Heart left ventricle (tissue), 16 donors: ENCODE results near the gene ADARB1. TPM values are rescaled to one million over a fixed set of nuclear protein-coding genes. Genes with fewer than 3 reads are reported as not detected.

Source experiments
- ATAC-seq, 4 donors: fragments of 200-7000 bp; cut with Tn5 transposase; one replicate each; pipeline ENCODE4 v1.9.1; 2020 to 2022; ENCODE audit warnings: moderate library complexity in 4 of 4, mild to moderate bottlenecking in 3 of 4, moderate number of reproducible peaks in 1 of 4
- DNase-seq, 5 donors: peaks; one replicate each; pipeline ENCODE4 v3.0.0-alpha.2; 2020
- H3K27ac ChIP-seq, 12 donors: fragments of 200-600 bp; sonication (generic) in 4 of 12; one replicate each; pipeline versions ENCODE4 v1.5.0 to v1.8.0; 2016 to 2022; ENCODE audit warnings: mild to moderate bottlenecking in 2 of 12
- H3K27me3 ChIP-seq, 9 donors: fragments of 200-600 bp; sonication (generic) in 2 of 9; one replicate each; pipeline versions ENCODE4 v1.5.1 to v1.8.0; 2016 to 2022; ENCODE audit warnings: mild to moderate bottlenecking in 3 of 9
- H3K36me3 ChIP-seq, 9 donors: fragments of 200-600 bp; sonication (generic) in 2 of 9; one replicate each; pipeline versions ENCODE4 v1.5.0 to v1.8.0; 2018 to 2022; ENCODE audit warnings: mild to moderate bottlenecking in 2 of 9
- H3K4me1 ChIP-seq, 12 donors: fragments of 200-600 bp; sonication (generic) in 4 of 12; one replicate each; pipeline versions ENCODE4 v1.5.0 to v1.8.0; 2016 to 2022; ENCODE audit warnings: mild to moderate bottlenecking in 3 of 12
- H3K4me3 ChIP-seq, 12 donors: fragments of 200-600 bp; sonication (generic) in 4 of 12; one replicate each; pipeline versions ENCODE4 v1.5.0 to v1.8.0; 2017 to 2022; ENCODE audit warnings: mild to moderate bottlenecking in 9 of 12, moderate library complexity in 4 of 12
- H3K9me3 ChIP-seq, 12 donors: fragments of 200-600 bp; sonication (generic) in 4 of 12; one replicate each; pipeline versions ENCODE4 v1.5.0 to v1.8.0; 2016 to 2022; ENCODE audit warnings: mild to moderate bottlenecking in 1 of 12
- CTCF ChIP-seq, 12 donors: fragments of 200-600 bp; sonication (generic) in 4 of 12; IDR thresholded peaks; one replicate each; pipeline versions ENCODE4 v1.5.0 to v1.8.0; 2018 to 2022; ENCODE audit warnings: antibody characterized with exemption in 12 of 12, mild to moderate bottlenecking in 5 of 12
- POLR2A ChIP-seq, 2 donors: fragments of 450-650 bp; IDR thresholded peaks; one replicate each; pipeline ENCODE4 v1.6.1; 2017; ENCODE audit warnings: antibody characterized with exemption in 2 of 2, mild to moderate bottlenecking in 2 of 2, moderate library complexity in 2 of 2
- WGBS, 4 donors: extraction: QIAGEN DNeasy Blood & Tissue Kit in 2 of 4; methylation state at CpG; one replicate each; pipeline versions ENCODE4 v1.1.5 to v1.1.7; 2013 to 2018; 5-methylcytosine and 5-hydroxymethylcytosine counted together
- intact Hi-C, 10 donors: fragments of 100-400 bp; cut with DNase I; formaldehyde crosslinking; loops; one replicate each; pipeline versions ENCODE4 v1.11.1 to v1.14.2; 2022
- polyA plus RNA-seq, 2 donors: library from polyadenylated mRNA; stranded (reverse); fragments of 200-250 nt; gene quantifications; one replicate each; pipeline ENCODE4 v1.2.3, GENCODE V29; 2013
- total RNA-seq, 9 donors: library from RNA; depleted of rRNA in 2 of 9; stranded (reverse); fragments of >200 nt in 2 of 9; fragmentation: NEBNext Ultra II Directional in 3 of 9; extraction: Animal tissue kit (Norgen Biotek cat#: 25700) in 3 of 9; gene quantifications; one replicate each; pipeline versions ENCODE4 v1.1.0 to v1.2.4, GENCODE V29; 2016 to 2023
- donor health status: ischemic (EF 13 %, LVEDD 7.1; RV severe dilation, severe dysfunction).
- donor health status: healthy with polysubstance abuse.
- donor health status: DM: no; HTN: yes; CAD: no.
- donor health status: DM: no; HTN: no; CAD: no.
- donor health status: ischemic (EF 25% LVEDD 6.9; RV normal size, moderate dysfunction).
- donor health status: ischemic (EF 25% LVEDD 5.7; RV mildly dilated, moderate dysfunction).
- donor health status: healthy.
- donor health status: DM: yes; HTN: yes; CAD: no.
- donor health status: ischemic (EF 35%, LVEDD 5.7; RV mildly dilated, moderate dysfunction).
- donor health status: nonischemic (EF 11% LVEDD 7.7; RV severe dilation, severe dysfunction).
- donor health status: DM: yes; HTN: yes; CAD: no.
- donor health status: PGD.
- donor health status: ischemic (EF 29% LVEDD 5.4; RV normal size, mild dysfunction).
- donor health status: nonischemic (EF 23%, LVEDD 6.1; RV moderate dilation, normal function).

Gene ADARB1
- total and polyA plus RNA-seq, 11 donors, result 6.9 to 16.3 (median 12.0) TPM

DNA sequence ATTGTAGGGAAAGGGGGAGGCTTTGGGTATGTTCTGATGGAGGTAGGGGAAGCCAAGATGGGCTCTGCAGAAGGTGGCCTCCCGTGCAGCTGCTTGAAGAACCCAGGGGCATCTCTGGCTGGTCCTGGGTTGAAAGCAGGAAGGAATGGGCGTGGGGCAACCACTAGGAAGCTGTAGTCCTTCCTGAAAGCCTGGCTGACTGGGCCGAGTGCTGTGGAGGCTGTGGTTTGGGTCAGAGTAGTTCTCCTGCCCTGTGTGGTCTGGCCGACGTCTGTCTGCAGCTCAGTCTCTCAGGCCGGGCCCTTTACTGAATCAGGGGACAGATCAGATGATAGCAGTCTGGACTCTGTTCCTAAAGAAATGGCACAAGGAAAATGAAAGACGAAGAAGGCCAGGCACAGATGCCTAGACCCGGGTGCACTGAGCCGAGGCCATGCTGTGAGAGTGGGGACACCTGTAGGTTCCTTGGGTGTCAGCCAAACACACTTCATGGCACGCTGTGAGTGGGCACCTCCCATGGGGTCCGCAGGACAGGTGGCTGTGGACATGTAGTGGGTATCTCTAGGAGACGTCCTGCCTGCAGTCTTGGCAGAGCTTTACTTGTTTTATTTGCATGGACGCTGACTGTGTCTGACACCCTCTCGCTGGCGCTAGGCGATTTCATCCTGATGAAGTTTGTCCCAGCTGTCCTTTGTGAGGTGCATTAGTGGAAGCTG lies 126.4 kb downstream of the ADARB1 start:
- 76 to 84% (median 81%) methylated on average over 16 of the region's 16 CpGs for WGBS, 4 donors
- Histone ChIP-seq H3K4me3 (no peak overlapping the region), H3K36me3 (peaks cover 0 to 51% (median 27%) of the 10 kb centered on the region in 9 donors), H3K4me1 (peaks cover 0 to 8% (median 0%) of the 10 kb centered on the region in 12 donors), H3K27me3 (no peaks in the 10 kb centered on the region), H3K9me3 (no peaks in the 10 kb centered on the region), H3K27ac (no peak overlapping the region)
- intact Hi-C loops, result loop anchor here in 1 of 10 donors (10.0 kb wide), 1 partner anchor 56 kb away; no protein-coding TSS in a partner anchor
- ATAC-seq (peak in 1 of 4 donors; percentile 21), DNase-seq (peak in 1 of 5 donors; percentile 48)
- no peak for TF ChIP-seq POLR2A (IDR thresholded peaks at IDR 0.05)
- no peak for TF ChIP-seq CTCF (IDR thresholded peaks at IDR 0.05)

- Histone ChIP-seq H3K4me3 (no peak overlapping the region), H3K27me3 (no peaks in the 10 kb centered on the region), H3K36me3 (peaks cover 0 to 56% (median 31%) of the 10 kb centered on the region in 9 donors), H3K27ac (no peak overlapping the region), H3K4me1 (peaks cover 0 to 8% (median 0%) of the 10 kb centered on the region in 12 donors), H3K9me3 (no peaks in the 10 kb centered on the region)
- DNase-seq (no peak), ATAC-seq (peak in 1 of 4 donors; percentile 29)
- WGBS, 4 donors, result 87 to 96% (median 91%) methylated on average over 8 to 9 of the region's 9 CpGs
- TF ChIP-seq POLR2A (IDR thresholded peaks at IDR 0.05) (no peak), CTCF (IDR thresholded peaks at IDR 0.05) (no peak)
- intact Hi-C loops, result loop anchor here in 1 of 10 donors (10.0 kb wide), 1 partner anchor 58 kb away; no protein-coding TSS in a partner anchor
Observed at GRCh38 chr21:45202344-45202743, 128.0 kb downstream of the ADARB1 start.

DNA sequence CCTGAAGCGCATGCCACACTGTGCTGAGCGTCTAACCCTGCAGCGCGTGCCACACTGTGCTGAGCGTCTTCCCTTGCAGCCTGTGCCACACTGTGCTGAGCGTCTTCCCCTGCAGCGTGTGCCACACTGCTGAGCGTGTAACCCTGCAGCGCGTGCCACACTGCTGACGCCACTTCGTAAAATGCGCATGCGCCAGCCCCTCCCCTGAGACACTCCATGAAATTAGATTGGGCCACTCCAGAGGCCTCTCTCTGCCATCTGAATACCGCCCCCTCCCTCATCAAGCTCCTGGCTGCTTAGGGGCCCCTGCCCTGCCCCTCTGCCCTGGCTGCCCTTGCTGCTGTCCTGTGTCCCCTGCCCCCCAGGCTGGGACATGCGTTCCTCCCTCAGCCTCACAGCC lies 128.5 kb downstream of the ADARB1 start:
- H3K27me3 ChIP-seq, result no peaks in the 10 kb centered on the region
- intact Hi-C loops, result loop anchor here in 1 of 10 donors (10.0 kb wide), 1 partner anchor 58 kb away; no protein-coding TSS in a partner anchor
- H3K27ac ChIP-seq, result no peak overlapping the region
- peaks cover 0 to 57% (median 37%) of the 10 kb centered on the region in 9 donors for H3K36me3 ChIP-seq
- H3K4me3 ChIP-seq, result no peak overlapping the region
- no peak for TF ChIP-seq CTCF (IDR thresholded peaks at IDR 0.05)
- TF ChIP-seq POLR2A (IDR thresholded peaks at IDR 0.05), result no peak
- no peak for DNase-seq
- peaks cover 0 to 8% (median 0%) of the 10 kb centered on the region in 12 donors for H3K4me1 ChIP-seq
- no peaks in the 10 kb centered on the region for H3K9me3 ChIP-seq
- WGBS, 4 donors, result 89 to 97% (median 94%) methylated on average over 16 of the region's 16 CpGs
- peak in 1 of 4 donors; percentile 56 for ATAC-seq

DNA sequence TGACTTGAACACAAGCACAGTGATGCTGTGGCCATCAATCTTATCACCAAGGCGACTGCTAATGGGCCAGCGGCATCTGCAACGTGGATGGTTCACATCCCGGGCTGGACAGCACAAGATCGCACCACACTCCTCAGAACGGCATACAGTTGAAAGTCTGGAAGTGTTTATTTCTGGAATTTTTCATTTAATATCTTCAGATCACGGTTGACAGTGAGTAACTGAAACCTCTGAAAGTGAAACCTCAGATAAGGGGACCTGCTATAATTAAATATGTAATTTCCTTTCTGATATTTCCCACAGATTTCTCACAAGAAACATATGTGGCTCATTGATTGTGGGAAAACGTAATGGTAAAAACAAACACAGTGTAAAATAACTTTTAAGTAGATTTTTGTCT lies 129.6 kb downstream of the ADARB1 start:
- ATAC-seq (no peak), DNase-seq (no peak)
- intact Hi-C loops, result loop anchor here in 1 of 10 donors (10.0 kb wide), 1 partner anchor 59 kb away; no protein-coding TSS in a partner anchor
- TF ChIP-seq CTCF (IDR thresholded peaks at IDR 0.05) (no peak), POLR2A (IDR thresholded peaks at IDR 0.05) (no peak)
- H3K36me3 ChIP-seq, result peaks cover 0 to 58% (median 41%) of the 10 kb centered on the region in 9 donors
- 76 to 90% (median 85%) methylated on average over 8 of the region's 8 CpGs for WGBS, 4 donors
- H3K4me1 ChIP-seq, result peaks cover 0 to 11% (median 0%) of the 10 kb centered on the region in 12 donors
- H3K27ac ChIP-seq, result no peak overlapping the region
- no peaks in the 10 kb centered on the region for H3K9me3 ChIP-seq
- H3K27me3 ChIP-seq, result no peaks in the 10 kb centered on the region
- H3K4me3 ChIP-seq, result no peak overlapping the region
